Activated CD4-positive, alpha-beta T cell treated with anti-CD3 and anti-CD28 coated beads, Interleukin-2, amount 50 U/mL, for 48 hours (primary cell): ENCODE data around the gene PTPRN2.

Experiments
- DNase-seq, 2 experiments: peaks; one replicate each; pipeline ENCODE4 v3.0.0-alpha.2; 2020

The PTPRN2 gene

GRCh38 chr7:158272091-158272490 is 315.5 kb downstream of the PTPRN2 start:
- no peak for DNase-seq

DNA sequence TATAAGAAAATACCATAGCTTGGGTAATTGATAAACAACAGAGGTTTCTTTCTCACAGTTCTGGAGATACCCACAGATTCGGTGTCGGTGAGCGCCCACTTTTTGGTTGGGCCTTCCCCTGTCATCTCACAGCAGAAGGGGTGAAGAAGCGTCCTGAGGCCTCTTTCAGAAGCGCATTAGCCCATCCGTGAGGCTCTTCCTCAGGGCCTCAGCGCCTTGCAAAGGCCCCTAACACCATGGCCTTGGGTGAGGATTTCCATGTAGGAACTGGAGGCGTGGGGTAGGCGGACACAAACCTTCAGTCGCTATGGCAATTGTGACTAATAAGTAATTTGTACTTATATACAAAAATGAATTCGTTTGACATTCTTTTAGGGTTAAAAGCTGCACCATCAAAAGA is 316.0 kb downstream of the PTPRN2 start:
- DNase-seq, result no peak

DNA sequence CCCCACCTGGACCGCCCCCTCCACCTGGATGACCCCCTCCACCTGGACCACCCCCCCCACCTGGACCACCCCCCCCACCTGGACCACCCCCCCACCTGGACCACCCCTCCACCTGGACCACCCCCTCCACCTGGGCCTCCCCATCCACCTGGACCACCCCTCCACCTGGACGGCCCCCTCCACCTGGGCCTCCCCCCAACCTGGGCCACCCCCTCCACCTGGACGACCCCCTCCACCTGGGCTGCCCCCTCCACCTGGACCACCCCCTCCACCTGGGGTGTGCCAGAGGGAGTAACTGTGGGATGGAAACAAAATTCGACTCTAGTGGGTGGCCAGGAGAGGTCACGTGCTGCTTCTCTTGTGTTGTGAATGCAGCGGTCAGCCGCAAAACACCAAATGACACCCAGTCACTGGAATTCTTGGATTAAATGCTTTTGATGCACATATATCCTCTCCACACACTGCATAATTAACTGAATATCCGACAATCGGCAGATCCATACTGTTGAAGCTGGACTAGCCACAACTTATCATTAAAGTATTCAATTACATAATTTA is 316.7 kb downstream of the PTPRN2 start:
- DNase-seq, result no peak

- DNase-seq, result no peak
Measured at GRCh38 chr7:158270106-158270775, 317.4 kb downstream of the PTPRN2 start.

GRCh38 chr7:158268816-158269535 is 318.6 kb downstream of the PTPRN2 start:
- DNase-seq, result no peak

GRCh38 chr7:158267742-158268435 is 319.7 kb downstream of the PTPRN2 start:
- no peak for DNase-seq

DNA sequence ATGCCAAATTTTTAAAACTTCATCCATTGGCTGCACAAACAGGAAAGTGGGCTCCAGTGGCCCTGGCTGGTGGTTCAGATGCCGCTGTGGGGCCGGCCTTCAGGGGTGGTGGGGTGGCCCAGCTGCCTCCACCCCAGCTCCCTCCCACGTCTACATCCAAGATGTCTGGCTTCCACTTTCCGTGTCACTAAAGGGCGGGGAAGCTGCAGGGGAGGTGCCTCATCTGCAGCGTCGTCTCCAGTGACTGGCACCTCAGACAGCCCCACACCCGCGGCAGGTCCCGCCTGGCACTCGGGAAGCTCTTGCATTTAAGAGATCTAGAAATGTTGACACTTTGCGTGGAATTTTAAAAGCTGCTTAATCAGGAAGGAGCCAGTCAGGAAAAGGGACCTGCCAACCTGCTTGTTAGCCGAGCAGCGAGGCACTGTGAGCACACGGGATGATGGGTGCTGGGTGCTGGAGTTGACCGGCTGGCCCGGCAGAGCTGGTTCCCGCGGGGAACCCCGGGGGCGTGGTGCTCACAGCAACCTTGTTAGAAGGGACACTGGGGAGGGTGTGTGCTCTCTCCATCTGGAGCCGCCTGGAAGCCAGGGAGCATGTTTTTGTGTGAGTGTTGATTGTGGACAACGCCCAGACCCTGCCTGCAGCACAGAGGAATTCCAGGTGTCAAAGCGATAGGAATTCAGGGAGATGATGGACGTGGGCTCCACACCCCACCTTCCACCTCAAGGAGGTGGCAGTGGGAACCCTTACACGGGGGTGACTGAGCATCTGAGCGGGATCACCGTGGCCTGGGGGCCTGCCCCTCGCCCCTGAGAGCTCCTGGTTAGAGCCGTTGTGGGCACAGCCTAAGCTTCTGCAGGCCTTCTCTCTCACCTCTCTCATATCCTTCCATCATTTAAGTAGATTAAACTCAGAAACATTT is 320.5 kb downstream of the PTPRN2 start:
- no peak for DNase-seq

DNA sequence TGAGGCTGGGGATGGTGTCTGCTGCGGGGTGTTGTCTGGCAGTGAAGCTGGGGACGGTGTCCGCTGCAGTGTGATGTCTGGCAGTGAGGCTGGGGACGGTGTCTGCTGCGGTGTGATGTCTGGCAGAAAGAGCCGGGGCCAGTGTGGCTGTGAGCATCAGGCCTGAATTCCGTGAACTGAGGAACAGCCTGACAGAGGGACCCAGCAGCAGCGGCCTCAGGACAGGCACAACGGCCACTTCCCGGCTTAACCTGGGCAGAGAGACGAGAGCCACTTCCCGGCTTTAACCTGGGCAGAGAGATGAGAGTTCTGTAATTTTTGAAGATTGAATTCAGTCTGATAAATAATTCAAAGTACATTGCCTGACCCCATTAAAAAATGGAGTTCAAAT is 321.2 kb downstream of the PTPRN2 start:
- DNase-seq, result no peak

GRCh38 chr7:158265743-158266080 is 321.9 kb downstream of the PTPRN2 start:
- no peak for DNase-seq

DNA sequence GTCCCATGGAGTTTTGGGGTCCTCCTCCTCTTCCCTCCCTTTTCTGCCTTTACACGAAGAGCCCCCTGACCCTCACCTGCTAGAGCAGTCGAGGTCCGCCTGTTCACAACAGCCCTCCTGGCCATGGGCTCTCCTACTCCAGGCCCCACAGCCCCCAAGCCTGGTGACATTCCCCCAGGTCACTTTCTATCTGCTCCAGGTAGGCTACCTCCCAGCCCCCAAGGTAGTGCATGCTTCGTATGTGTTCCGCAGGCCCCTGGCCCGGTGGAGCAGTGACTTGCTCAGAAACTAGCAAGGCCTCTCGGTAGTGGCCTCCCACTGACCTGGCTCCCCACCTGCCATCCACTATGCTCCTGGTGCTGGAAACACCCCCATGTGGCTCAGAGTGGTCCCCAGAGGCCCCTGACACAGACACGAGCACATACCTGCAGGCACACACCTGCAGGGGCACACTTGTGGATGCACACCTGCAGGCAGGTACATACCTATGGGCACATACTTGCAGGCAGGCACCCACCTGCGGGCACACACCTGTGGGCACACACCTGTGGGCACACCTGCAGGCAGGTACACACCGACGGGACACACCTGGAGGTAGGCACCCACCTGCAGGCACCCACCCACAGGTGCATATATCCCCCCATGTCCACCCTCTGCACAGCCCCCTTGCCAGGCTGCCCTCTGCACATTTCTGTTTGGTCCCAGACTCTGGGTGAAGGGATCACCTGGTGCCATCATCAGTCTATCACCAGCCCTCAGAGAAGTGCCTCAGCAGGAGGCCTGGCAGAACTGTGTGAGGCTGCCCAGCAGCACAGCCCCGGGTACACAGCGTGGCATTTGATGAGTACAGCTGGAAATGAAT is 322.5 kb downstream of the PTPRN2 start:
- no peak for DNase-seq

GRCh38 chr7:158263964-158264748 is 323.5 kb downstream of the PTPRN2 start:
- no peak for DNase-seq

- DNase-seq, result no peak
Measured at GRCh38 chr7:158263110-158263963, 324.3 kb downstream of the PTPRN2 start.

DNA sequence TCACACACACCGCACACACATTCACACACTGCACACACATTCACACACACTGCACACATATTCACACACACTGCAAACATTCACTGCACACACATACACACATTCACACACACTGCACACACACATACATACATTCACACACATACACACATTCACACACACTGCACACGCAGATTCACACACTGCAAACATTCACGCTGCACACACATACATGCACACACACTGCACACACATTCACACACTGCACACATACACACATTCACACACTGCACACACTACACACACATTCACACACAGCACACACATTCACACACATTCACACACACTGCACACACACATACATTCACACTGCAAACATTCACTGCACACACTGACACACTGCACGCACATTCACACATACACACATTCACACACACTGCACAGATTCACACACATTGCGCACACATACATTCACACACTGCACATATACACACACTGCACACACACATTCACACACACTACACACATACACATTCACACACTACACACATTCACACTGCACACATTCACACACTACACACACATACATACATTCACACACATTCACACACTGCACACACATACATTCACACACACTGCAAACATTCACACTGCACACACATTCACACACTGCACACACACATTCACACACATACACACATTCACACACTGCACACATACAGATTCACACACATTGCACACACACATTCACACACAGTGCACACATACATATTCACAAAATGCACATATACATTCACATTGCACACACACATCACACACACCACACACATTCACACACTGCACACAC is 325.1 kb downstream of the PTPRN2 start:
- no peak for DNase-seq

GRCh38 chr7:158261362-158262235 is 326.0 kb downstream of the PTPRN2 start:
- no peak for DNase-seq

DNA sequence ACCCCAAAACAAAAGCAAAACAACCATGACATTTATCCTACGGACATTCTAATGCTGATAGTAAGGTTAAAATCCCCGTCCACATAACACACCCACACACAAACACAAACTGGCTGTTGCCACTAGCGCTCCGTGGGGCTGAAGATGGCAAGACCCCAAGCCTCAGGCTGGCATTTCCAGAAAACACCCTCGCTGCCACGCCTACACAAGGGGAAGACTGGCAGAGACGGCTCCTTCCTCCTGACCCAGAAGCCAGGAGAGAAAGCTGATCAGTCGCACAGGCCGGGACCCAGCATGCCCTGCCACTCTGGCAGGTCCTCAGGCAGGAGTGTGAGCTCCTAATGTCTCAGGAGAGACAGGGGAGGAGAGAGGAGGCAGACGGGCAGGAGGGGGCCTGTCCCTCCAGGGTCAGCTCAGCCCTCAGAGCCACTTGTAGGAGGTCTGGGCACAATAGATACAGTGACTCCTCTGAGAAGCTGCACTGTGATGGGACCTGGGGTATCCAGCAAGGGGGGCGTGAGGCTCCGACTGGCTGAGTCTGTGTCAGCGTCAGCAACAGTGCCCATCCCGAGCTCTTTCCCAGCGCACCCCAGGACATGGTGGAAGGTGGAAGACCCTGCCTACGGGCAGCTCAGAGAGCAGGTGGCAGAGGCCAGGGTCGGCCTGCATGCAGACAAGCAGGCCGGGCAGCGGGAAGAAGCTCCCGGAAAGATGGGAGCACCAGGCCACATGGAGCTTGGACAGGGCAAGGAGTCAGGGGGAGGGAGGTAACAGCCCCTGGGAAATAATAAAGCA is 326.9 kb downstream of the PTPRN2 start:
- no peak for DNase-seq

- DNase-seq, result no peak
Measured at GRCh38 chr7:158259671-158260418, 327.8 kb downstream of the PTPRN2 start.
